ENCODE results near the gene VSTM2B.
"Not testable (repeated sequence)": the region's sequence is repeated elsewhere in the genome, so short reads cannot be mapped to it uniquely, and the experiment has no call there.

VSTM2B gene

DNA sequence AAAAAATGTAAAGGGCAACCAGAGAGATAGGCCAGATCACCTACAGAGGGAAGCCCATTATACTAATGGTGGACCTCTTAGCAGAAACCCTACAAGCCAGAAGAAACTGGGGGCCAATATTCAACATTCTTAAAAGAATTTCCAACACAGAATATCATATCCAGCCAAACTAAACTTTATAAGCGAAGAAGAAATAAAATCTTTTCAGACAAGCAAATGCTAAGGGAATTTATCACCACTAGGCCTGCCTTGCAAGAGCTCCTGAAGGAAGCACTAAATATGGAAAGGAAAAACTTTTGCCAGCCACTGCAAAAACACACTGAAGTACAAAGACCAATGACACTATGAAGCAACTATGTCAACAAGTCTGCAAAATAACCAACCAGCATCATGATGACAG lies 28.4 kb downstream of the VSTM2B start:
- no peaks in the 10 kb centered on the region for H3K36me3 ChIP-seq (ENCODE audit: insufficient read depth, low read length)
- no peaks in the 10 kb centered on the region for H3K79me2 ChIP-seq (ENCODE audit: insufficient read depth, low read length)
- H3K4me1 ChIP-seq (ENCODE audit: insufficient read depth, low read length, severe bottlenecking) = no peaks in the 10 kb centered on the region
- H4K20me1 ChIP-seq (ENCODE audit: insufficient read depth, low read length) = no peaks in the 10 kb centered on the region
- H3K9ac ChIP-seq (ENCODE audit: low read length) = no peak overlapping the region
- H3K4me3 ChIP-seq (ENCODE audit: low read depth, low read length, poor library complexity, severe bottlenecking) = no peak overlapping the region
- no peaks in the 10 kb centered on the region for H3F3A ChIP-seq (ENCODE audit: insufficient read depth, low read length)
- H3K27ac ChIP-seq (ENCODE audit: low read depth, low read length, poor library complexity, severe bottlenecking) = no peak overlapping the region
- TF ChIP-seq EZH2 (IDR thresholded peaks at IDR 0.05; ENCODE audit: borderline replicate concordance, low read length) = no peak
- TF ChIP-seq, protein P1, sequence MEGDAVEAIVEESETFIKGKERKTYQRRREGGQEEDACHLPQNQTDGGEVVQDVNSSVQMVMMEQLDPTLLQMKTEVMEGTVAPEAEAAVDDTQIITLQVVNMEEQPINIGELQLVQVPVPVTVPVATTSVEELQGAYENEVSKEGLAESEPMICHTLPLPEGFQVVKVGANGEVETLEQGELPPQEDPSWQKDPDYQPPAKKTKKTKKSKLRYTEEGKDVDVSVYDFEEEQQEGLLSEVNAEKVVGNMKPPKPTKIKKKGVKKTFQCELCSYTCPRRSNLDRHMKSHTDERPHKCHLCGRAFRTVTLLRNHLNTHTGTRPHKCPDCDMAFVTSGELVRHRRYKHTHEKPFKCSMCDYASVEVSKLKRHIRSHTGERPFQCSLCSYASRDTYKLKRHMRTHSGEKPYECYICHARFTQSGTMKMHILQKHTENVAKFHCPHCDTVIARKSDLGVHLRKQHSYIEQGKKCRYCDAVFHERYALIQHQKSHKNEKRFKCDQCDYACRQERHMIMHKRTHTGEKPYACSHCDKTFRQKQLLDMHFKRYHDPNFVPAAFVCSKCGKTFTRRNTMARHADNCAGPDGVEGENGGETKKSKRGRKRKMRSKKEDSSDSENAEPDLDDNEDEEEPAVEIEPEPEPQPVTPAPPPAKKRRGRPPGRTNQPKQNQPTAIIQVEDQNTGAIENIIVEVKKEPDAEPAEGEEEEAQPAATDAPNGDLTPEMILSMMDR (IDR thresholded peaks at IDR 0.05; ENCODE audit: low read length) = no peak
- H2AFZ ChIP-seq (ENCODE audit: low read length) = no peak overlapping the region
- no peak overlapping the region for H3K4me2 ChIP-seq (ENCODE audit: low read length)
- H3K9me3 ChIP-seq (ENCODE audit: low read length) = no peaks in the 10 kb centered on the region
- no peaks in the 10 kb centered on the region for H3K9me2 ChIP-seq (ENCODE audit: low read depth, low read length)
- H3K27me3 ChIP-seq (ENCODE audit: insufficient read depth, low read length) = no peaks in the 10 kb centered on the region

DNA sequence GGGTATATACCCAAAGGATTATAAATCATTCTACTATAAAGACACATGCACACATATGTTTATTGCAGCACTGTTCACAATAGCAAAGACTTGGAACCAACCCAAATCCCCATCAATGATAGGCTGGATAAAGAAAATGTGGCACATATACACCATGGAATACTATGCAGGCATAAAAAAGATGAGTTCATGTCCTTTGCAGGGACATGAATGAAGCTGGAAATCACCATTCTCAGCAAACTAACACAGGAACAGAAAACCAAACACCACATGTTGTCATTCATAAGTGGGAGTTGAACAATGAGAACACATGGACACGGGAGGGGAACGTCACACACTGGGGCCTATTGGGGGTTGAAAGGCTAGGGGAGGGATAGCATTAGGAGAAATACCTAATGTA lies 33.3 kb downstream of the VSTM2B start:
- not testable (repeated sequence) for H3K27me3 ChIP-seq (ENCODE audit: insufficient read depth, low read length)

DNA sequence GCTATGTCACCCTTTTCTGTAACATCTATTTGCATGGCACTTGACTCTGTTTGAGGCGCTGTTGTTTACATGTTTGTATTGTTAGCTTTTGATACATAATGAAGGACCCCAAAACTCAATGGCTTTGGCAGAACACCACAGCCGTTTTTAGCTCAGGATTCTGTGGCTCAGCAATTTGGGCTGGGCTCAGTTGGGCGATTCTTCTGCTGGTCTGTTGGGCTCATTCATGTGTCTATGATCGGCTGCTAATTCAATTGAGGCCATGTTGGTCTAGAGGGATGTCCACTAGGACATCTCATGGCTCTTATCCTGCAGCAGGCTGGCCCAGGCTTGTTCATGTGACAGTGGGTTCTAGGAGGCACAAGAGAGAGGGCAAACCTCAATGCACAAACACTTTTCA lies 33.9 kb downstream of the VSTM2B start:
- no peaks in the 10 kb centered on the region for H4K20me1 ChIP-seq (ENCODE audit: insufficient read depth, low read length)
- no peak overlapping the region for H3K9ac ChIP-seq (ENCODE audit: low read length)
- no peaks in the 10 kb centered on the region for H3K79me2 ChIP-seq (ENCODE audit: insufficient read depth, low read length)
- no peaks in the 10 kb centered on the region for H3F3A ChIP-seq (ENCODE audit: insufficient read depth, low read length)
- no peaks in the 10 kb centered on the region for H3K36me3 ChIP-seq (ENCODE audit: insufficient read depth, low read length)
- no peak for TF ChIP-seq EZH2 (IDR thresholded peaks at IDR 0.05; ENCODE audit: borderline replicate concordance, low read length)
- TF ChIP-seq, protein P1 (IDR thresholded peaks at IDR 0.05; ENCODE audit: low read length) = no peak
- no peaks in the 10 kb centered on the region for H3K9me3 ChIP-seq (ENCODE audit: low read length)
- H2AFZ ChIP-seq (ENCODE audit: low read length) = no peak overlapping the region
- H3K4me3 ChIP-seq (ENCODE audit: low read depth, low read length, poor library complexity, severe bottlenecking) = no peak overlapping the region
- H3K4me1 ChIP-seq (ENCODE audit: insufficient read depth, low read length, severe bottlenecking) = no peaks in the 10 kb centered on the region
- H3K9me2 ChIP-seq (ENCODE audit: low read depth, low read length) = no peaks in the 10 kb centered on the region
- no peak overlapping the region for H3K27ac ChIP-seq (ENCODE audit: low read depth, low read length, poor library complexity, severe bottlenecking)
- H3K27me3 ChIP-seq (ENCODE audit: insufficient read depth, low read length) = no peaks in the 10 kb centered on the region
- H3K4me2 ChIP-seq (ENCODE audit: low read length) = no peak overlapping the region

More for the DNA sequence above, 33.3 kb downstream of the VSTM2B start:
- not testable (repeated sequence) for H3K9ac ChIP-seq (ENCODE audit: low read length); H3K36me3 ChIP-seq (ENCODE audit: insufficient read depth, low read length); H3K9me2 ChIP-seq (ENCODE audit: low read depth, low read length); H2AFZ ChIP-seq (ENCODE audit: low read length); H3F3A ChIP-seq (ENCODE audit: insufficient read depth, low read length); H3K79me2 ChIP-seq (ENCODE audit: insufficient read depth, low read length); H3K4me1 ChIP-seq (ENCODE audit: insufficient read depth, low read length, severe bottlenecking); H3K27ac ChIP-seq (ENCODE audit: low read depth, low read length, poor library complexity, severe bottlenecking); H3K4me3 ChIP-seq (ENCODE audit: low read depth, low read length, poor library complexity, severe bottlenecking); H3K4me2 ChIP-seq (ENCODE audit: low read length); H4K20me1 ChIP-seq (ENCODE audit: insufficient read depth, low read length); H3K9me3 ChIP-seq (ENCODE audit: low read length)

DNA sequence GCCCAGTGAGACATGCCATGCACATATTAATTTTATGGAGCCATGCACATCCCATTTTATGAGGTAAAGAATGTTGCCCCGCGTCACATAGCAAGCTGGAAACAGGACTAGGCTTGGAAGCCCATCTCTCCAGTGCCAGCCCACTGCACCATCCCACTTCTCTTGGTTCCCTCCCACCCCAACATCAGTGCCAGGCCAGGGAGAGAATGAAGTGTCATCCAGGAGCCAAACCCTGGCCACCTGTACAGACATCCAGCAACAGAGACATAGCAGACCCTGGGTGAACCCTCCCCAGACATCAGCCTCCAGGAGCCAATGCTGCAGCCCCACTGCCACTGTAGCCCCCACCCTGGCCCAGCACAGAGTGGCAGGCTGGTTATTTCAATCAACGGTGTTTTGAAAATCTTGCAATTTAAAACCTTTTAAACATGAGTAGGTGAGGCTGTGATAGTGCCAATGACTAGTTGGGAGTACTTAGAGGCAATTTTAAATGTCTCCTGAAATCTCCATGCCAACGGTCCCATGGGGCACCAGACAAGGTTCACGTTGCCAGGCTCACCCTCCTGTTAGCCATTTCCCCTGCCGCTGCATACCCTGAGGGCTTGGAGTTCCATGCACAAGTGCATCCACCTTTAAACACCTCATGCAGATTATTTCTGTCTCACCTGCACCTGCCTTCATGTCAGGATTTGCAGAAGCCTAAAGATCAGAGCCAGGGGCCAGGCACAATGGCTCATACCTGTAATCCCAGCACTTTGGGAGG lies 34.7 kb downstream of the VSTM2B start:
- no peaks in the 10 kb centered on the region for H3K27me3 ChIP-seq (ENCODE audit: insufficient read depth, low read length)
- H3K4me2 ChIP-seq (ENCODE audit: low read length) = no peak overlapping the region
- H2AFZ ChIP-seq (ENCODE audit: low read length) = no peak overlapping the region
- H3K4me3 ChIP-seq (ENCODE audit: low read depth, low read length, poor library complexity, severe bottlenecking) = no peak overlapping the region
- TF ChIP-seq, protein P1 (IDR thresholded peaks at IDR 0.05; ENCODE audit: low read length) = no peak
- H3K36me3 ChIP-seq (ENCODE audit: insufficient read depth, low read length) = no peaks in the 10 kb centered on the region
- no peaks in the 10 kb centered on the region for H3K79me2 ChIP-seq (ENCODE audit: insufficient read depth, low read length)
- H3K4me1 ChIP-seq (ENCODE audit: insufficient read depth, low read length, severe bottlenecking) = no peaks in the 10 kb centered on the region
- no peaks in the 10 kb centered on the region for H3F3A ChIP-seq (ENCODE audit: insufficient read depth, low read length)
- no peaks in the 10 kb centered on the region for H3K9me3 ChIP-seq (ENCODE audit: low read length)
- no peak overlapping the region for H3K27ac ChIP-seq (ENCODE audit: low read depth, low read length, poor library complexity, severe bottlenecking)
- no peaks in the 10 kb centered on the region for H4K20me1 ChIP-seq (ENCODE audit: insufficient read depth, low read length)
- H3K9ac ChIP-seq (ENCODE audit: low read length) = no peak overlapping the region
- no peaks in the 10 kb centered on the region for H3K9me2 ChIP-seq (ENCODE audit: low read depth, low read length)

Measured in OCI-LY1 (cell line).